ENCODE results near the gene AOPEP. TPM values are rescaled to one million over a fixed set of nuclear protein-coding genes. Genes with fewer than 3 reads are reported as not detected.

Gene AOPEP
- total and polyA plus RNA-seq, 9 of the 15 experiments (the other 6 are each of a cell fraction or from before 2014, with no cell fraction given), result 4.5 to 19.3 (median 13.5) TPM

DNA sequence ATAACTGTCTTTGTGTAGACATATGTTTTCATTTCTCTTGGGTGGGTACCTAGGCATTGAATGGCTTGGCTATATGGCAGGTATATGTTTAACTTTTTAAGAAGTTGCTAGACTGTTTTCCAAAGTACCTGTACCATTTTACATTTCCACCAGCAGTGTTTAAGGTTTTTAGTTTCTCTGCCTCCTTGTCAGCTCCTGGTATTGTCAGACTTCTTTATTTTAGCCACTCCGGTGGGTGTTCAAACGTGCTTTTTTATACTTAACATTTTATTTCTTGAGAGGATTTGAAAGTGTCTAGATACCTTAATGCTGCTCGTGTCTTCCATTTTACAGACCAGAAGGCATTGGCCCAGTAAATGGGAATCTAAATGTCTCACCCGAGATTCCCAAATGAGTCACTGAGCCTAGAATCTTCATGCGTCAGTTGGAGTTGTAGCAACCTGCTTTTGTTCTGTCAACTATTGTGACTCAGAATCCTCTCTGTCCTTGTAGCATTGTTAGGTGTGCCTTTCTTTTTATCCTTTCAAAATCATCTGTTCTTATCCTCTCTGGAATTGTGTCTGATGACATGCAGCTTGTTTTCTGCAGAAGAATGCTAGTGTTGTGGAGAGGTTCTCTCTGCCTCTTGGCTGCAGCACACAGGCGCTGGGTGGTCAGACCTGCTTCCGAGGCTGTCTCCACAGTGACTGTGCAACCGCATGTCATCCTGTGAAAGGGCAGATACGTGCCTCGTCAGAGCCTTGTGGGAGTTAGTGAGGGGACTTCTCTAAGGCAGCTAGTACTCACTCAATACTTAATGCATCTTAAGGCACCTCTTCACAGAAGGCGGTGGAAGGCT is 291.8 kb downstream of the AOPEP start (continued):
- TF ChIP-seq, protein P1, sequence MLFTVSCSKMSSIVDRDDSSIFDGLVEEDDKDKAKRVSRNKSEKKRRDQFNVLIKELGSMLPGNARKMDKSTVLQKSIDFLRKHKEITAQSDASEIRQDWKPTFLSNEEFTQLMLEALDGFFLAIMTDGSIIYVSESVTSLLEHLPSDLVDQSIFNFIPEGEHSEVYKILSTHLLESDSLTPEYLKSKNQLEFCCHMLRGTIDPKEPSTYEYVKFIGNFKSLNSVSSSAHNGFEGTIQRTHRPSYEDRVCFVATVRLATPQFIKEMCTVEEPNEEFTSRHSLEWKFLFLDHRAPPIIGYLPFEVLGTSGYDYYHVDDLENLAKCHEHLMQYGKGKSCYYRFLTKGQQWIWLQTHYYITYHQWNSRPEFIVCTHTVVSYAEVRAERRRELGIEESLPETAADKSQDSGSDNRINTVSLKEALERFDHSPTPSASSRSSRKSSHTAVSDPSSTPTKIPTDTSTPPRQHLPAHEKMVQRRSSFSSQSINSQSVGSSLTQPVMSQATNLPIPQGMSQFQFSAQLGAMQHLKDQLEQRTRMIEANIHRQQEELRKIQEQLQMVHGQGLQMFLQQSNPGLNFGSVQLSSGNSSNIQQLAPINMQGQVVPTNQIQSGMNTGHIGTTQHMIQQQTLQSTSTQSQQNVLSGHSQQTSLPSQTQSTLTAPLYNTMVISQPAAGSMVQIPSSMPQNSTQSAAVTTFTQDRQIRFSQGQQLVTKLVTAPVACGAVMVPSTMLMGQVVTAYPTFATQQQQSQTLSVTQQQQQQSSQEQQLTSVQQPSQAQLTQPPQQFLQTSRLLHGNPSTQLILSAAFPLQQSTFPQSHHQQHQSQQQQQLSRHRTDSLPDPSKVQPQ (CRISPR knock-in tag; IDR thresholded peaks at IDR 0.05; ENCODE audit: borderline replicate concordance), result no peak
- TF ChIP-seq ZNF146 (CRISPR knock-in tag; IDR thresholded peaks at IDR 0.05; ENCODE audit: unreplicated experiment), result no peak
- TF ChIP-seq L3MBTL2 (IDR thresholded peaks at IDR 0.05), result peak; percentile 58; the same call in 1 of the 2 replicates
- no peak for TF ChIP-seq HMG20B (CRISPR knock-in tag; IDR thresholded peaks at IDR 0.05)
- no peak for TF ChIP-seq ATF1 (CRISPR knock-in tag; IDR thresholded peaks at IDR 0.05)
- peak; percentile 25; the same call in 1 of the 2 replicates for TF ChIP-seq ATF1 (tag; IDR thresholded peaks at IDR 0.05)
- no peak for TF ChIP-seq ZC3H4 (CRISPR knock-in tag; IDR thresholded peaks at IDR 0.05; ENCODE audit: borderline replicate concordance)
- 0 out of 2 replicates have a peak, but pooled peaks have one; percentile 26 for TF ChIP-seq ZNF3 (CRISPR knock-in tag; IDR thresholded peaks at IDR 0.05)
- TF ChIP-seq DPF2 (IDR thresholded peaks at IDR 0.05), result peak; percentile 40; the same call in 1 of the 2 replicates
- TF ChIP-seq STAT5B (CRISPR knock-in tag; IDR thresholded peaks at IDR 0.05), result no peak
- TF ChIP-seq NEUROD1 (IDR thresholded peaks at IDR 0.05; ENCODE audit: borderline replicate concordance, low read depth, low read length, partially characterized antibody), result no peak
- no peak for TF ChIP-seq CCNT2 (IDR thresholded peaks at IDR 0.05; ENCODE audit: borderline replicate concordance, extremely low read depth, insufficient read length, low read depth, low read length)
- TF ChIP-seq, protein P2, sequence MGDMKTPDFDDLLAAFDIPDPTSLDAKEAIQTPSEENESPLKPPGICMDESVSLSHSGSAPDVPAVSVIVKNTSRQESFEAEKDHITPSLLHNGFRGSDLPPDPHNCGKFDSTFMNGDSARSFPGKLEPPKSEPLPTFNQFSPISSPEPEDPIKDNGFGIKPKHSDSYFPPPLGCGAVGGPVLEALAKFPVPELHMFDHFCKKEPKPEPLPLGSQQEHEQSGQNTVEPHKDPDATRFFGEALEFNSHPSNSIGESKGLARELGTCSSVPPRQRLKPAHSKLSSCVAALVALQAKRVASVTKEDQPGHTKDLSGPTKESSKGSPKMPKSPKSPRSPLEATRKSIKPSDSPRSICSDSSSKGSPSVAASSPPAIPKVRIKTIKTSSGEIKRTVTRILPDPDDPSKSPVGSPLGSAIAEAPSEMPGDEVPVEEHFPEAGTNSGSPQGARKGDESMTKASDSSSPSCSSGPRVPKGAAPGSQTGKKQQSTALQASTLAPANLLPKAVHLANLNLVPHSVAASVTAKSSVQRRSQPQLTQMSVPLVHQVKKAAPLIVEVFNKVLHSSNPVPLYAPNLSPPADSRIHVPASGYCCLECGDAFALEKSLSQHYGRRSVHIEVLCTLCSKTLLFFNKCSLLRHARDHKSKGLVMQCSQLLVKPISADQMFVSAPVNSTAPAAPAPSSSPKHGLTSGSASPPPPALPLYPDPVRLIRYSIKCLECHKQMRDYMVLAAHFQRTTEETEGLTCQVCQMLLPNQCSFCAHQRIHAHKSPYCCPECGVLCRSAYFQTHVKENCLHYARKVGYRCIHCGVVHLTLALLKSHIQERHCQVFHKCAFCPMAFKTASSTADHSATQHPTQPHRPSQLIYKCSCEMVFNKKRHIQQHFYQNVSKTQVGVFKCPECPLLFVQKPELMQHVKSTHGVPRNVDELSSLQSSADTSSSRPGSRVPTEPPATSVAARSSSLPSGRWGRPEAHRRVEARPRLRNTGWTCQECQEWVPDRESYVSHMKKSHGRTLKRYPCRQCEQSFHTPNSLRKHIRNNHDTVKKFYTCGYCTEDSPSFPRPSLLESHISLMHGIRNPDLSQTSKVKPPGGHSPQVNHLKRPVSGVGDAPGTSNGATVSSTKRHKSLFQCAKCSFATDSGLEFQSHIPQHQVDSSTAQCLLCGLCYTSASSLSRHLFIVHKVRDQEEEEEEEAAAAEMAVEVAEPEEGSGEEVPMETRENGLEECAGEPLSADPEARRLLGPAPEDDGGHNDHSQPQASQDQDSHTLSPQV (IDR thresholded peaks at IDR 0.05), result 0 out of 2 replicates have a peak, but pooled peaks have one; percentile 45
- no peak for TF ChIP-seq HNRNPK (IDR thresholded peaks at IDR 0.05; ENCODE audit: low read depth, low read length, poor library complexity, severe bottlenecking)
- no peak for TF ChIP-seq DNMT1 (IDR thresholded peaks at IDR 0.05)
- TF ChIP-seq RBM25 (IDR thresholded peaks at IDR 0.05; ENCODE audit: low read depth, low read length, severe bottlenecking), result peak; percentile 31
- TF ChIP-seq, protein P3, sequence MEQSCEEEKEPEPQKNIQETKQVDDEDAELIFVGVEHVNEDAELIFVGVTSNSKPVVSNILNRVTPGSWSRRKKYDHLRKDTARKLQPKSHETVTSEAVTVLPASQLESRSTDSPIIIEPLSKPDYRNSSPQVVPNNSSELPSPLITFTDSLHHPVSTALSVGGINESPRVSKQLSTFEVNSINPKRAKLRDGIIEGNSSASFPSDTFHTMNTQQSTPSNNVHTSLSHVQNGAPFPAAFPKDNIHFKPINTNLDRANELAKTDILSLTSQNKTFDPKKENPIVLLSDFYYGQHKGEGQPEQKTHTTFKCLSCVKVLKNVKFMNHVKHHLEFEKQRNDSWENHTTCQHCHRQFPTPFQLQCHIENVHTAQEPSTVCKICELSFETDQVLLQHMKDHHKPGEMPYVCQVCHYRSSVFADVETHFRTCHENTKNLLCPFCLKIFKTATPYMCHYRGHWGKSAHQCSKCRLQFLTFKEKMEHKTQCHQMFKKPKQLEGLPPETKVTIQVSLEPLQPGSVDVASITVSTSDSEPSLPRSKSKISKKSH (CRISPR knock-in tag; IDR thresholded peaks at IDR 0.05), result no peak
- TF ChIP-seq MAFG (tag; conservative IDR thresholded peaks at IDR 0.05), result peak; percentile 37; the same call in 1 of the 2 replicates
- no peak for TF ChIP-seq ZFP1 (CRISPR knock-in tag; IDR thresholded peaks at IDR 0.05)

Data from K562 (cell line).